Esophagus squamous epithelium (tissue), 5 donors: ENCODE data around the gene TNNT1. TPM values are rescaled to one million over a fixed set of nuclear protein-coding genes. Genes with fewer than 3 reads are reported as not detected.
A peak's percentile ranks its signal among the peaks of the same experiment; 100 is the strongest.

Experiments
- DNase-seq: peaks from one replicate; lab custom pipeline; 2025; lab: John Stamatoyannopoulos, UW
- H3K27ac ChIP-seq, 4 donors: fragments of 200-600 bp; sonication (generic); one replicate each; pipeline ENCODE4 v1.5.1; 2016 to 2019; ENCODE audit warnings: mild to moderate bottlenecking in 1 of 4
- H3K27me3 ChIP-seq, 4 donors: fragments of 200-600 bp; sonication (generic); 1 replicate in 3 of 4; 2 replicates in 1 of 4; pipeline versions ENCODE4 v1.5.1 to v1.6.0; 2017 to 2021; ENCODE audit warnings: antibody characterized with exemption in 1 of 4
- H3K36me3 ChIP-seq, 3 donors: fragments of 200-600 bp; sonication (generic); one replicate each; pipeline ENCODE4 v1.5.1; 2016 to 2019
- H3K4me1 ChIP-seq, 3 donors: fragments of 200-600 bp; sonication (generic); one replicate each; pipeline ENCODE4 v1.5.1; 2017 to 2019
- H3K4me3 ChIP-seq, 4 donors: fragments of 200-600 bp; sonication (generic); 1 replicate in 3 of 4; 2 replicates in 1 of 4; pipeline ENCODE4 v1.5.1; 2016 to 2019; ENCODE audit warnings: mild to moderate bottlenecking in 2 of 4, moderate library complexity in 1 of 4
- H3K9me3 ChIP-seq, 3 donors: fragments of 200-600 bp; sonication (generic); one replicate each; pipeline ENCODE4 v1.5.1; 2016 to 2019
- POLR2A ChIP-seq, 4 donors: fragments of 450-650 bp; IDR thresholded peaks; one replicate each; pipeline ENCODE4 v1.6.1; 2017; ENCODE audit warnings: antibody characterized with exemption in 4 of 4, mild to moderate bottlenecking in 4 of 4, moderate library complexity in 3 of 4
- WGBS, 2 donors: methylation state at CpG; one replicate each; pipeline ENCODE4 v1.1.5; 2018; 5-methylcytosine and 5-hydroxymethylcytosine counted together
- intact Hi-C: fragments of 100-400 bp; cut with DNase I; formaldehyde crosslinking; loops from one replicate; pipeline ENCODE4 v1.15.0; 2022
- total RNA-seq, 4 donors: library from RNA; depleted of rRNA; stranded (reverse); fragments of >200 nt; gene quantifications; one replicate each; pipeline ENCODE4 v1.1.0, GENCODE V29; 2016
- TF ChIP-seq, protein P1 (sequence below), 6 experiments: fragments of 450-650 bp in 4 of 6; fragments of 200-600 bp in 2 of 6; sonication (generic) in 2 of 6; IDR thresholded peaks; one replicate each; pipeline ENCODE4 v1.5.1; 2016 to 2019; ENCODE audit warnings: antibody characterized with exemption in 6 of 6, mild to moderate bottlenecking in 4 of 6, moderate library complexity in 4 of 6
- donor health status: DM: yes; HTN: yes; CAD: no.

The TNNT1 gene
- total RNA-seq, 4 donors from 2014 or later: 3.3 to 23.1 (median 6.2) TPM

DNA sequence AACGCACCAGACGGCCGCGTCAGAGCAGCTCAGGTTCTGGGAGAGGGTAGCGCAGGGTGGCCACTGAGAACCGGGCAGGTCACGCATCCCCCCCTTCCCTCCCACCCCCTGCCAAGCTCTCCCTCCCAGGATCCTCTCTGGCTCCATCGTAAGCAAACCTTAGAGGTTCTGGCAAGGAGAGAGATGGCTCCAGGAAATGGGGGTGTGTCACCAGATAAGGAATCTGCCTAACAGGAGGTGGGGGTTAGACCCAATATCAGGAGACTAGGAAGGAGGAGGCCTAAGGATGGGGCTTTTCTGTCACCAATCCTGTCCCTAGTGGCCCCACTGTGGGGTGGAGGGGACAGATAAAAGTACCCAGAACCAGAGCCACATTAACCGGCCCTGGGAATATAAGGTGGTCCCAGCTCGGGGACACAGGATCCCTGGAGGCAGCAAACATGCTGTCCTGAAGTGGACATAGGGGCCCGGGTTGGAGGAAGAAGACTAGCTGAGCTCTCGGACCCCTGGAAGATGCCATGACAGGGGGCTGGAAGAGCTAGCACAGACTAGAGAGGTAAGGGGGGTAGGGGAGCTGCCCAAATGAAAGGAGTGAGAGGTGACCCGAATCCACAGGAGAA is 33.5 kb downstream of the TNNT1 start:
- peak overlapping the region; percentile 89 to 99 (median 94) for H3K27ac ChIP-seq
- no peak for TF ChIP-seq POLR2A (IDR thresholded peaks at IDR 0.05)
- TF ChIP-seq, protein P1, sequence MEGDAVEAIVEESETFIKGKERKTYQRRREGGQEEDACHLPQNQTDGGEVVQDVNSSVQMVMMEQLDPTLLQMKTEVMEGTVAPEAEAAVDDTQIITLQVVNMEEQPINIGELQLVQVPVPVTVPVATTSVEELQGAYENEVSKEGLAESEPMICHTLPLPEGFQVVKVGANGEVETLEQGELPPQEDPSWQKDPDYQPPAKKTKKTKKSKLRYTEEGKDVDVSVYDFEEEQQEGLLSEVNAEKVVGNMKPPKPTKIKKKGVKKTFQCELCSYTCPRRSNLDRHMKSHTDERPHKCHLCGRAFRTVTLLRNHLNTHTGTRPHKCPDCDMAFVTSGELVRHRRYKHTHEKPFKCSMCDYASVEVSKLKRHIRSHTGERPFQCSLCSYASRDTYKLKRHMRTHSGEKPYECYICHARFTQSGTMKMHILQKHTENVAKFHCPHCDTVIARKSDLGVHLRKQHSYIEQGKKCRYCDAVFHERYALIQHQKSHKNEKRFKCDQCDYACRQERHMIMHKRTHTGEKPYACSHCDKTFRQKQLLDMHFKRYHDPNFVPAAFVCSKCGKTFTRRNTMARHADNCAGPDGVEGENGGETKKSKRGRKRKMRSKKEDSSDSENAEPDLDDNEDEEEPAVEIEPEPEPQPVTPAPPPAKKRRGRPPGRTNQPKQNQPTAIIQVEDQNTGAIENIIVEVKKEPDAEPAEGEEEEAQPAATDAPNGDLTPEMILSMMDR (IDR thresholded peaks at IDR 0.05): no peak
- 50 to 65% methylated on average over 5 to 13 of the region's 13 CpGs for WGBS, 2 donors
- no peak for DNase-seq
- H3K9me3 ChIP-seq: no peaks in the 10 kb centered on the region
- intact Hi-C loops: no loop called here
- peaks cover 21 to 66% (median 46%) of the 10 kb centered on the region in 3 donors for H3K4me1 ChIP-seq
- no peaks in the 10 kb centered on the region for H3K27me3 ChIP-seq
- H3K36me3 ChIP-seq: peaks cover 0 to 17% (median 0%) of the 10 kb centered on the region in 3 donors
- H3K4me3 ChIP-seq: peak overlapping the region; percentile 69 to 98 (median 92)

DNA sequence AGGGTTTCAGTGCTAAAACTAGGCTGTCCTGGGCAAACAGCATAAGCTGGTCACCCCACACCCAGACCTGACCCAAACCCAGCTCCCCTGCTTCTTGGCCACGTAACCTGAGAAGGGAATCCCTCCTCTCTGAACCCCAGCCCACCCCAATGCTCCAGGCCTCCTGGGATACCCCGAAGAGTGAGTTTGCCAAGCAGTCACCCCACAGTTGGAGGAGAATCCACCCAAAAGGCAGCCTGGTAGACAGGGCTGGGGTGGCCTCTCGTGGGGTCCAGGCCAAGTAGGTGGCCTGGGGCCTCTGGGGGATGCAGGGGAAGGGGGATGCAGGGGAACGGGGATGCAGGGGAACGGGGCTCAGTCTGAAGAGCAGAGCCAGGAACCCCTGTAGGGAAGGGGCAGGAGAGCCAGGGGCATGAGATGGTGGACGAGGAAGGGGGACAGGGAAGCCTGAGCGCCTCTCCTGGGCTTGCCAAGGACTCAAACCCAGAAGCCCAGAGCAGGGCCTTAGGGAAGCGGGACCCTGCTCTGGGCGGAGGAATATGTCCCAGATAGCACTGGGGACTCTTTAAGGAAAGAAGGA is 34.4 kb downstream of the TNNT1 start:
- 81 to 84% methylated on average over 7 of the region's 9 CpGs for WGBS, 2 donors
- intact Hi-C loops: no loop called here
- H3K4me1 ChIP-seq: peaks cover 21 to 71% (median 46%) of the 10 kb centered on the region in 3 donors
- peaks cover 0 to 26% (median under 1%) of the 10 kb centered on the region in 3 donors for H3K36me3 ChIP-seq
- peak overlapping the region; percentile 89 to 99 (median 94) for H3K27ac ChIP-seq
- TF ChIP-seq, protein P1 (IDR thresholded peaks at IDR 0.05): no peak
- no peak for TF ChIP-seq POLR2A (IDR thresholded peaks at IDR 0.05)
- peak overlapping the region in 2 of 4 donors; percentile 91 to 98 for H3K4me3 ChIP-seq
- DNase-seq: no peak
- H3K27me3 ChIP-seq: no peaks in the 10 kb centered on the region
- H3K9me3 ChIP-seq: no peaks in the 10 kb centered on the region

- 44 to 71% methylated on average over 1 to 11 of the region's 12 CpGs for WGBS, 2 donors
- no peaks in the 10 kb centered on the region for H3K27me3 ChIP-seq
- H3K27ac ChIP-seq: peak overlapping the region; percentile 89 to 99 (median 94)
- H3K4me1 ChIP-seq: peaks cover 21 to 73% (median 43%) of the 10 kb centered on the region in 3 donors
- TF ChIP-seq, protein P1 (IDR thresholded peaks at IDR 0.05): no peak
- peak in 1 of 4 donors; percentile 28 for TF ChIP-seq POLR2A (IDR thresholded peaks at IDR 0.05)
- DNase-seq: no peak
- H3K4me3 ChIP-seq: peak overlapping the region in 2 of 4 donors; percentile 14 to 27
- no peaks in the 10 kb centered on the region for H3K9me3 ChIP-seq
- intact Hi-C loops: no loop called here
- peaks cover 0 to 36% (median 4%) of the 10 kb centered on the region in 3 donors for H3K36me3 ChIP-seq
These were observed 35.4 kb downstream of the TNNT1 start for GRCh38 chr19:55113570-55114039.

DNA sequence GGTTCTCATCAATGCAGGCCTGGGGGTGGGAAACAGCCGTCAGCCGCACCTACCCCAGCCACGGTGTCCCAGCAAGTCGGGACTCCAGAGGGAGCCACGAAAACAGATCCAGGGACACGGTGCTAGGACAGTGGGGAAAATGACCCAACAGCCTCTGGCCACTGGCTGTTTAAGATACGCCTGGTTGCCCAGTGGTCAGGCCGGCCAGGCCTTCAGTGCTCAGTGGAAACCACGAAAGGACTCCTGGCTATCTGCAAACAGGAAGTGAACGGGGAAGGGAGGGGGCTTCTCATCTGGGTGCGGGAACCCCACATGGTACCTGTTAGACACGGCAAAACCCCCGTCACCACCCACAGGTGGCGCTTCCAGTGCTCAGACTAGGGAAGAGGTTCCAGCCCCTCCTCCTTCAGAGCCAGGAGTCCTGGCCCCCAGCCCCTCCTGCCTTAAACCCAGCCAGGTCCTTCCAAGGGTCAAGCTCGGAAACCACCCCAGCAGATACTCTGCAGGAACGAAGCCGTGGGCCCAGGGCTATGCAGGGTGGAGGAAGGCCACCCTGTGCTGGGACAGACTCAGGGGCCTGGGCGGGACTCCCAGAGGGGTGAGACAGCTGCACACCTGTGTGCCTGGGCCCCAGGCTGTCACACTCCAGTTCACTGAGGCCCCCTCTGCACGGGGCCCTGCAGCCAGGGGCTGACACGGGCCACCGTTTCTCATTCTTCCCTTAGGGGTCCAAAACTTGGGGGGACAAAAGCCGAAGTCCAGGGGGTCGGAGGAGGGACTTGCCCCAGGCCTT is 36.0 kb downstream of the TNNT1 start:
- Histone ChIP-seq H3K4me1 (peaks cover 21 to 67% (median 41%) of the 10 kb centered on the region in 3 donors), H3K9me3 (no peaks in the 10 kb centered on the region)

More for the DNA sequence above, 36.0 kb downstream of the TNNT1 start:
- peaks cover 0 to 42% (median 4%) of the 10 kb centered on the region in 3 donors for H3K36me3 ChIP-seq
- intact Hi-C loops: no loop called here
- H3K4me3 ChIP-seq: peak overlapping the region in 2 of 4 donors; percentile 14 to 27
- 75 to 77% methylated on average over 6 to 14 of the region's 23 CpGs for WGBS, 2 donors
- TF ChIP-seq, protein P1 (IDR thresholded peaks at IDR 0.05): no peak
- no peak for TF ChIP-seq POLR2A (IDR thresholded peaks at IDR 0.05)
- DNase-seq: no peak
- H3K27me3 ChIP-seq: no peaks in the 10 kb centered on the region
- H3K27ac ChIP-seq: peak overlapping the region; percentile 89 to 99 (median 94)
